PC-9 (cell line): ENCODE results near the gene FARS2. TPM values are rescaled to one million over a fixed set of nuclear protein-coding genes. Genes with fewer than 3 reads are reported as not detected.

Source experiments
- BruUV-seq: library from RNA; stranded (reverse); fragments of 400-500 nt; replicated peaks from 2 replicates; lab custom pipeline; 2021; lab: Mats Ljungman, UMichigan
- CTCF ChIA-PET: fragments of 300-600 bp; sonication (Branson Sonifier 250); formaldehyde crosslinking; loops from one replicate; lab custom pipeline; 2022; ENCODE audit warnings: antibody characterized with exemption; lab: Charles Lee
- POLR2A ChIA-PET: fragments of 300-600 bp; sonication (Branson Sonifier 250); formaldehyde crosslinking; loops from one replicate; lab custom pipeline; 2022; ENCODE audit warnings: antibody characterized with exemption; ENCODE audit not compliant: unreplicated experiment; lab: Charles Lee
- DNase-seq, 2 experiments: peaks; one replicate each; pipeline versions ENCODE4 v3.0.0 to v3.0.0-alpha.2; 2015 to 2022; ENCODE audit warnings: mixed read lengths in 1 of 2
- H2AFZ ChIP-seq: fragments of 200-600 bp; sonication (generic); 2 replicates; pipeline ENCODE4 v1.8.1; 2017; ENCODE audit warnings: antibody characterized with exemption
- H3F3A ChIP-seq: fragments of 200-600 bp; sonication (generic); 2 replicates; pipeline ENCODE4 v1.8.1; 2017; ENCODE audit warnings: antibody characterized with exemption, mild to moderate bottlenecking, low read depth; ENCODE audit not compliant: insufficient read depth
- H3K27ac ChIP-seq: fragments of 200-600 bp; sonication (generic); 2 replicates; pipeline ENCODE4 v1.6.1; 2016; ENCODE audit warnings: mixed run types
- H3K27me3 ChIP-seq: fragments of 200-600 bp; sonication (generic); 2 replicates; pipeline ENCODE4 v1.6.1; 2016; ENCODE audit warnings: low read depth, mixed run types; ENCODE audit not compliant: insufficient read depth
- H3K36me3 ChIP-seq: fragments of 200-600 bp; sonication (generic); 2 replicates; pipeline ENCODE4 v1.6.1; 2016; ENCODE audit warnings: low read depth, mixed run types
- H3K4me1 ChIP-seq: fragments of 200-600 bp; sonication (generic); replicated peaks from 2 replicates; pipeline ENCODE4 v1.6.1; 2016; ENCODE audit warnings: mixed run types; ENCODE audit not compliant: insufficient read depth
- H3K4me2 ChIP-seq: fragments of 200-600 bp; sonication (generic); 2 replicates; pipeline ENCODE4 v1.6.1; 2017; ENCODE audit warnings: mixed run types
- H3K4me3 ChIP-seq: fragments of 200-600 bp; sonication (generic); 2 replicates; pipeline ENCODE4 v1.6.1; 2016; ENCODE audit warnings: mixed run types
- H3K79me2 ChIP-seq: fragments of 200-600 bp; sonication (generic); 2 replicates; pipeline ENCODE4 v1.6.1; 2017; ENCODE audit warnings: low read depth, mixed run types
- H3K9me2 ChIP-seq: fragments of 200-600 bp; sonication (generic); 2 replicates; pipeline ENCODE4 v1.8.1; 2017; ENCODE audit warnings: mild to moderate bottlenecking; ENCODE audit not compliant: insufficient read depth
- H3K9me3 ChIP-seq: fragments of 200-600 bp; sonication (generic); 2 replicates; pipeline ENCODE4 v1.8.1; 2016; ENCODE audit warnings: low read depth; ENCODE audit not compliant: insufficient read depth
- H4K20me1 ChIP-seq: fragments of 200-600 bp; sonication (generic); 2 replicates; pipeline ENCODE4 v1.8.1; 2017; ENCODE audit not compliant: insufficient read depth
- CTCF ChIP-seq: fragments of 200-600 bp; sonication (generic); conservative IDR thresholded peaks from 2 replicates; pipeline ENCODE4 v1.6.1; 2017; ENCODE audit warnings: mixed run types, antibody characterized with exemption, mild to moderate bottlenecking, moderate library complexity
- EZH2 ChIP-seq: fragments of 200-600 bp; sonication (generic); IDR thresholded peaks from 2 replicates; pipeline ENCODE4 v1.8.0; 2017; ENCODE audit warnings: antibody characterized with exemption, low read depth
- intact Hi-C: fragments of 100-400 bp; cut with micrococcal nuclease; formaldehyde crosslinking; loops from one replicate; pipeline ENCODE4 v1.10.0; 2022; ENCODE audit not compliant: unreplicated experiment
- total RNA-seq: library from RNA; stranded (reverse); gene quantifications from 2 replicates; pipeline ENCODE4 v1.2.3, GENCODE V29; 2021

FARS2 gene
- total RNA-seq, 1 experiment from 2014 or later: 26.7 TPM

GRCh38 chr6:5674141-5674540 is 412.8 kb downstream of the FARS2 start:
- CTCF ChIA-PET: no interaction called here

DNA sequence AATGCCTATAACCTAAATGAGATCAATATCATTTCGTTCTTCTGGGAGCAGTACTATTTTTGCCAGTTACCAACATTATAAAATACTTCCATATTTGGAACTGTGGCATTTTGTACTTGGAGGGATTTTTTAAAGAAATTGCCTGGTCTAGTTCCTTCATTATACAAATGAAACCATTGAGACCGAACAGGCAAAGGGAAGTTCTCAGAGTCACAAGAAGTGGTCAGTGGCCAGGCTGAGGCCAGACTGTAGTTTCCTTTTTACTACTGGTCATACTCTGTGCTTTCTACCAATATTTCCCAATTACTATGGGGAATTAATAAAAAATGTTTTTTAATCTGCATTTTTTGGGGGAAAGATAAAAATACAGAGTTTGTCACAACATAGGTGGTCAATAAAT is 413.4 kb downstream of the FARS2 start:
- ChIA-PET CTCF (no interaction called here), POLR2A (no interaction called here)
- Histone ChIP-seq H3K4me2 (no peak overlapping the region), H3K79me2 (no peaks in the 10 kb centered on the region), H4K20me1 (no peaks in the 10 kb centered on the region), H2AFZ (no peak overlapping the region), H3K4me1 (no peaks in the 10 kb centered on the region), H3K27me3 (no peaks in the 10 kb centered on the region), H3K36me3 (no peaks in the 10 kb centered on the region), H3F3A (no peaks in the 10 kb centered on the region), H3K9me2 (no peaks in the 10 kb centered on the region), H3K9me3 (no peaks in the 10 kb centered on the region), H3K4me3 (no peak overlapping the region), H3K27ac (no peak overlapping the region)
- no peak for TF ChIP-seq CTCF
- TF ChIP-seq EZH2: no peak
- no TSS peak for BruUV-seq
- intact Hi-C loops: no loop called here
- no peak for DNase-seq

More at GRCh38 chr6:5674141-5674540, 412.8 kb downstream of the FARS2 start:
- TF ChIP-seq EZH2: no peak
- no peak for TF ChIP-seq CTCF
- no peaks in the 10 kb centered on the region for H3K27me3 ChIP-seq
- no peaks in the 10 kb centered on the region for H3F3A ChIP-seq
- H3K4me1 ChIP-seq: no peaks in the 10 kb centered on the region
- H2AFZ ChIP-seq: no peak overlapping the region
- H3K27ac ChIP-seq: no peak overlapping the region
- intact Hi-C loops: no loop called here
- no peaks in the 10 kb centered on the region for H3K9me3 ChIP-seq
- no peaks in the 10 kb centered on the region for H3K9me2 ChIP-seq
- H4K20me1 ChIP-seq: no peaks in the 10 kb centered on the region
- no peak overlapping the region for H3K4me3 ChIP-seq
- BruUV-seq: no TSS peak
- POLR2A ChIA-PET: no interaction called here
- no peak overlapping the region for H3K4me2 ChIP-seq
- no peaks in the 10 kb centered on the region for H3K79me2 ChIP-seq
- H3K36me3 ChIP-seq: no peaks in the 10 kb centered on the region
- no peak for DNase-seq

DNA sequence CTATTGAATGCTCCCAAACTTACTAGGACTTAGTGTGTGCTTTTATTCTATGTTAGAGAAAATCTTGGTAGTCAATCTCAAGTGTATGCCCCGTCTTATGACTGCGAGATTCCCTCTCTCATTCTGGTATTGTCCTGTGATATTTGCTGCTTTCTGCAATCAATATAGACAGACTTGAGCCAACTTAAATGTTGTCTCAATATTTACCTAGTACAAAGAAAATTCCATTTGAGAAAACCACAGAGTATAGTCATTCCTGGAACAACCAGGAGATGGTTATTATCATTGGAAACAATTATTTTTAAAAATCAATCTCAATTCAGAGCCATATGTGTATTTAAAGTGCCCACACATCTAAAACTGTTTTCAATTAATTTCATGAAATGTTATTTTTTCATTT is 415.4 kb downstream of the FARS2 start:
- BruUV-seq: no TSS peak
- intact Hi-C loops: no loop called here
- Histone ChIP-seq H3F3A (no peaks in the 10 kb centered on the region), H3K27me3 (no peaks in the 10 kb centered on the region), H3K9me3 (no peaks in the 10 kb centered on the region), H4K20me1 (no peaks in the 10 kb centered on the region), H3K9me2 (no peaks in the 10 kb centered on the region), H3K4me2 (no peak overlapping the region), H3K79me2 (no peaks in the 10 kb centered on the region), H3K4me1 (no peaks in the 10 kb centered on the region), H2AFZ (no peak overlapping the region), H3K36me3 (no peaks in the 10 kb centered on the region), H3K4me3 (no peak overlapping the region), H3K27ac (no peak overlapping the region)
- ChIA-PET CTCF (no interaction called here), POLR2A (no interaction called here)
- TF ChIP-seq CTCF (no peak), EZH2 (no peak)
- DNase-seq: no peak
